HUDEP-2 (cell line): ENCODE results near the gene AOC3.
"Not testable (repeated sequence)": the region's sequence is repeated elsewhere in the genome, so short reads cannot be mapped to it uniquely, and the experiment has no call there.

ENCODE experiments used
- DNase-seq, 76 experiments: peaks; one replicate each; lab custom pipeline; 2025; ENCODE audit not compliant: unreplicated experiment in 76 of 76; lab: John Stamatoyannopoulos, UW

Gene AOC3

DNA sequence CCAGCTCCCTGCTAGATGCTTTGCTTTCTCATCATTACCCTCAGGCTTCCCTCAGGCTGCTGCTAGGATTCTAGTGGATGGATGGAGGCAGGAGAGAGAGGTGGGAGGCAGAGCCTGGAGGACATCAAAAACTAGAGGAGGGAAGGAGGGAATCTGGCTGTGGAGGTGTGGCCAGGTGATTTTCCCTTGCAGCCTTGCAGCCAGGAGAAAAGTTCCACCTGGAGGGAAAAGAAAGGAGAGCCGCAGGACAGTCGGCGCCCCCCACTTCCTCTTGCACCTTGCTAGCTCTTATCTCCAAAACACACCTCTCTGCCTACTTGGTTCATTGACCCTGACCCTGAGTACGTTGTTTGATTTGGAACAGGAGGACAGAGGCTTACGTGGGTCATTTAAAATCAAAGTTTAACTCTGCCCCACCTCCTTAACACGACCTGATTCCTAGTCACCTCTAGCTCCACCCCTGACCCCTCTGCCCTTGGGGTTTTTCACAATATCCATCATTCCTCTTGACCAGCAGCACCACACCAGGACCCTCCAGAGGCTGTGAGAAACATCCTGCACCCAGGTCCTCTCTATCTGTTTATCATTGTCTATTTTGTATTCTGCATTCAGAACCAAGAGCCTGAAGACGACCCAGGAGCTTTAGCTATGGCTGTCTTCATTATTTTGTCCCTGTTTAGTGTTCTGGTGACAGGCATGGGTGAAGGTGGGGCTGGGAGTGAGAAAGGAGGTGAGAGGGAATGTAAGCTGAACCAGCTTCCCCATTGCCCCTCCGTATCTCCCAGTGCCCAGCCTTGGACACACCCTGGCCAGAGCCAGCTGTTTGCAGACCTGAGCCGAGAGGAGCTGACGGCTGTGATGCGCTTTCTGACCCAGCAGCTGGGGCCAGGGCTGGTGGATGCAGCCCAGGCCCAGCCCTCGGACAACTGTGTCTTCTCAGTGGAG lies 15.9 kb downstream of the AOC3 start:
- DNase-seq: no peak

GRCh38 chr17:42867694-42868261 lies 16.8 kb downstream of the AOC3 start:
- DNase-seq: not testable (repeated sequence)

DNA sequence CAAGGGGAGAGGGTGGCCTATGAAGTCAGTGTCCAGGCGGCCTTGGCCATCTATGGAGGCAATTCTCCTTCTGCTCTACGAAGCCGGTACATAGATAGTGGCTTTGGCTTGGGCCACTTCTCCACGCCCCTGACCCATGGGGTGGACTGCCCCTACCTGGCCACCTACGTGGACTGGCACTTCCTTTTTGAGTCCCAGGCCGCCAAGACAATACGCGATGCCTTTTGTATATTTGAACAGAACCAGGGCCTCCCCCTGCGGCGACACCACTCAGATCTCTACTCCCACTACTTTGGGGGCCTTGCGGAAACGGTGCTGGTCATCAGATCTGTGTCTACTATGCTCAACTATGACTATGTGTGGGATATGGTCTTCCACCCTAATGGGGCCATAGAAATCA lies 17.3 kb downstream of the AOC3 start:
- DNase-seq: no peak

DNA sequence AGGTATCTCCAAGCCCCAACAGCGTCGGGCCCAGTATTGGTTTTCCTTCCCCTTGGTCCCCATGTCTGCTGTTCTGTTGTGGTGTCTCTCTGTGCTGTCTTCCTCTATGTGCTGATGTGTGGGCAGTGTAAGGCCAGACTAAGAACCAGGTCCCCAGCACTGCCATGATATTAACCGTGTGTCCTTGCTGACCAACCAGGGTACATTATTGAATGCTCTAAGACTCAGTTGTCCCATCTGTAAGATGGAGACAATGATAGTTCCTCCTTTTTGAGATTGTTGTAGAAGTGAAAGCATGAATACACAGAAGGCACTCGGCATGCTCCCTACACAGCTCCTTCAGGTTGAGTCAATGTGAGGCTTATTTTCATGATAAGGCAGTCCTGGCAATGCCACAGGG lies 20.6 kb downstream of the AOC3 start:
- no peak for DNase-seq

GRCh38 chr17:42872251-42872965 lies 21.4 kb downstream of the AOC3 start:
- DNase-seq: no peak

GRCh38 chr17:42873315-42873714 lies 22.3 kb downstream of the AOC3 start:
- DNase-seq: no peak

- not testable (repeated sequence) for DNase-seq
Observed at GRCh38 chr17:42873932-42874695, 23.1 kb downstream of the AOC3 start.

DNA sequence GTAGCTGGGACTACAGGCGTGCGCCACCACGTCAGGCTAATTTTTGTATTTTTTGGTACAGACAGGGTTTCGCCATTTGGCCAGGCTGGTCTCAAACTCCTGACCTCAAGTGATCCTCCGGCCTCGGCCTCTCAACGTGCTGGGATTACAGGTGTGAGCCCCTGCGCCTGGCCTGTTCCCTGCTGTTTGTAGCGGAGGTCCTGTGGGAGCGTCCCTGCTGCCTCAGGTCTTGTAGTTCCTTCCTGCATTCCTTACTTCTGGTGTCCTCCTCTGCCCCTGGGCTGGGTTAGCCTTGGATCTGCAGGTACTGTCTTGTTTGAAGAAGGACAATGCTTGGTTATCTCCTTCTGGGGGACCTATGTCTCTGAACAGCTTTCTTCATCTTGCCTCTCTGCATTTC lies 26.0 kb downstream of the AOC3 start:
- DNase-seq: no peak

DNA sequence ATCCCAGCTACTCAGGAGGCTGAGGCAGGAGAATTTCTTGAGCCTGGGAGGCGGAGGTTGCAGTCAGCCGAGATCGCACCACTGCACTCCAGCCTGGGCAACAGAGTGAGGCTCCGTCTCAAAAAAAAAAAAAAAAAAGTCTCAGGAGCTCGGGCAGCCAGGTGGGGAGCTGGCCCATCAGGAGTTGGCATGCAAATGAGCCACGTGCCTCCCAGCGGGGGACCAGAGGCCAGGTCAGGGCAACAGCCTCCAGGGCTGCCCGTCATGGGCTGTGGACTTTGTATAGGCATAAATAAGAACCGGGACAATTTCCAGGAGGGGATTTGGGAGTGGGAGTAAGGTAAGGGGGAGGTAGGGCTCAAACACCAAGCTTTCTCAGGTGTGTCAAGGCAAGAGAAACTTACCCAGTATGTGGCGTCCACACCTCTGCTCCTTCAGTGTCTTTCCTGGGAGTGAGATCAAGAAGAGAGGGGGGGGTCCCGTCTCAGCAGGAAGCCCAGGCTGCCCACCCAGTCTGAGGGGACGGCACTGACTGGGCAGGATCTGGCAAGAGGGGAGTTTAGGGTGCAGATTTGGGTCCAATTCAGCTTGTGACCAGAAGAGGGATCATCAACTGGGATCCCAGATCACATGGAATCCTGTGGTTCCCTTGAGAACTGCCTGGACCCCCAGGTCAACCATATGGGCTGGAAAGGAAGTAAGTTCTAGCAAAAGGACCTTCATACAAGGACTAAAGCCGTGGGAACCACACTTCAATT lies 27.3 kb downstream of the AOC3 start:
- DNase-seq: no peak

DNA sequence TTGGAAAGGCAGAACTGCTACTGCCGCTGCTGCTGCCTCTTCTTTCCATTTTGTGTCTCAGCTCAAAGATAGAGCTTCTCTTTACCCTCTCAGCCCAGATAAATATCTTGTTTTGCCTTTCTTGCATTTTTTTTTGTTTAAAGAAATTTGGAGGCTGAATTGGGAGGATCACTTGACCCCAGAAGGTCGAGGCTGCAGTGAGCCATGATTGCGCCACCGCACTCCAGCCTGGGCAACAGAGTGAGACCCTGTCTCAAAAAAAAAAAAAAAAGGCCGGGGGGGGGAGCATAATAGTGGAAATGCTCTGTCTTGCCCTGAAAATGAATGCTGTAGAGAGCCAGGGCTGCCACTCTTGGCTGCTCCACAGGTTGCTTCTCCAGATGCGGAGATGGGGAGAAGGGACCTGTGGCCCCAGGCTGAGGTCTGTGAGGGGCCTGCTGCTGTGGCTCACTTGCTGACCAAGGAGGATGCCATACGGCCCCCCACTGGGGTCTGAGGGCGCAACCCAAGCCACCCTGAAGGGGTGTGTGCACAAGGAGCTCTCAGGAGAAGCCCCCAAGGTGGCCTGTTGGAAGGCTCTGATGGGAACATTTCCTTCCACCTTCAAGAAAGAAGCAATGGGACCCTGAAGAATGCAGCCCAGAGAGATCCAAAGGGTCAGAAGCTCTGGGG lies 28.1 kb downstream of the AOC3 start:
- no peak for DNase-seq

DNA sequence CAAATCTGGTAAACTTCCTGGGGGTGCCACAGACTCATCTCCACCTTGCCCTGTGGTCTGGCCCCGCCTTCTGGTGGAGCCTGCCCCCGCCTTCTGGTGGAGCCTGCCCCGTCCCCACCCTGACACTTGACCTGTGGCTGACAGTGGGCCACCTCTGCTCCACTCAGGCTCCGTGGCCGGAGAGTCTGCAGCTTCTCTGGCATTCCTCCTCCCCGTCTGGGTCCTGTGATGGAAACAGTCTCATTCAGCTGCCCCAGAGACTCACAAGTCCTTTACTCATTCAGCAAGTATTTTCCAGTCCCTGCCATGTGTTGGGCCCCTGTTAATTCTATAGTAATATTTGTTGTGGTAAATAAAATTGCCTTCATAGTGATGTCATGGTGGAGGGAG lies 28.6 kb downstream of the AOC3 start:
- DNase-seq: no peak

DNA sequence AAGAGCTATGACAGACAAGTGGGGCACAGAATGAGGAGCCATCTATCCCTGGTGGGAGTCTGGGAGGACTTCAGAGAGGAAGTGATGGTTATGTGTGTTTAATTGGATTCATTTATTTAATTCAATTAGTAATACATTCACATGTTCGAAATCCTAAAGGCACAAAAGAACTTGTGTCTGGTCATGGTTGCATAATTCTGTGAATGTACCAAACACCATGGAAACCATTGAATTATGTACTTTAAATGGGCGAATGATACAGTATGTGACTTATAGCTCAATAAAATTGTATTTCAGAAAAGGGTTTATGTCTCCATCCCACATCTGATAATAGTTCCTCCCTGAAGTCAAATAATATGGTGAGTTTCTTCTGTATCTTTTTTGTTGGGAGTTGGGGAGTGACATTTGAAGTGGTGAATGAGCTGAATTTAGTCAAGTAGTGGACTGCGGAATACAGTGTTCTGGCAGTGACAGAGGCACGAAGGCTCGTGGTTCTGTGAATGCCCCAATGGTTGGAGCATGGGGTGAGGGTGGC lies 29.8 kb downstream of the AOC3 start:
- DNase-seq: no peak

- DNase-seq: not testable (repeated sequence)
Observed at GRCh38 chr17:42881706-42882105, 30.7 kb downstream of the AOC3 start.

- DNase-seq: no peak
Observed at GRCh38 chr17:42882166-42882565, 31.2 kb downstream of the AOC3 start.

DNA sequence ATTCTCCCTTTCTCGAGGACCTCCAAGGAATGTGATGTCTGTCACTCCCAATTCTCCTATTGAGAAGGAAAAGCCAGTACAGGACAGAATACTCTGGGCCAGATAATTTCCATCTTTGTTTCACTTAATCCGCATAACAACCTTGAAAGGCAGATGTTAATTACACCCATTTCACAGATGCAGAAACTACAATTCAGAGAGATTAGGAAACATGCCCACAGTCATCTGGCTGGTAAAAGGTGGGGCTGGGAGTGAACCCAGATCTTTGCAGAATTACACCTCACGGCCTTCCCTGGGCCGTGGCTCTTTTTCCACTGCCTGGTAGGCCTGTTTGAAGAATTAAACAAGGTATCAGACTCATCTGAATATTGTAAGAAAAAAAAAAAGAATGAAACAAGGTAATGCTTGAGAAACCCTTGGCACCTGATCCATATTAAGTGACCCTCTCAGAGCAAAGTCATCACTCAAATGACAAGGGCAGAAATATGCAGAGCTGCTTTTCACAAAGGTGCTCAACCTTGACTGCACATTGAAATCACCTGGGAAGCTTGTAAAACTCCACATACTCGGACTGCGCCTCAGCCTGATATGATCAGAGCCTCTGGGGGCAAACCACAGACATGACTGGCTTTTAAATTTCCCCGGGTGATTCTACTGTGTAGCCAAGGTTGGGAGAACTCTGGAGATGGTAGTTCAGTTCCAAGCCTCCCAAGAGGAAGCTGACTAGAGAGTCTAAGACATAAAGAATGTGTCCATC lies 33.0 kb downstream of the AOC3 start:
- DNase-seq: no peak

DNA sequence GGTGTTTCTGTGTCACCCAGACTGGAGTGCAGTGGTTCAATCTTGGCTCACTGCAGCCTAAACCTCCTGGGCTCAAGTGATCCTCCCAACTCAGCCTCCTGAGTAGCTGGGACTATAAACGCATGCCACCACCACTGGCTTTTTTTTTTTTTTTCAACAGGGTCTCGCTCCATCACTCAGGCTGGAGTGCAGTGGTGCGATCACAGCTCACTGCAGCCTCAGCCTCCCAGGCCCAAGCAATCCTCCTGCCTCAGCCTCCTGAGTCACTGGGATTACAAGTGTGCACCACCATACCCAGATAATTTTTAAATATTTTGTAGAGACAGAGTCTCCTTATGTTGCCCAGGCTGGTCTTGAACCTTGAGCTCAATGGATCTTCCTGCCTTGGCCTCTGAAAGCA lies 34.8 kb downstream of the AOC3 start:
- DNase-seq: not testable (repeated sequence)

DNA sequence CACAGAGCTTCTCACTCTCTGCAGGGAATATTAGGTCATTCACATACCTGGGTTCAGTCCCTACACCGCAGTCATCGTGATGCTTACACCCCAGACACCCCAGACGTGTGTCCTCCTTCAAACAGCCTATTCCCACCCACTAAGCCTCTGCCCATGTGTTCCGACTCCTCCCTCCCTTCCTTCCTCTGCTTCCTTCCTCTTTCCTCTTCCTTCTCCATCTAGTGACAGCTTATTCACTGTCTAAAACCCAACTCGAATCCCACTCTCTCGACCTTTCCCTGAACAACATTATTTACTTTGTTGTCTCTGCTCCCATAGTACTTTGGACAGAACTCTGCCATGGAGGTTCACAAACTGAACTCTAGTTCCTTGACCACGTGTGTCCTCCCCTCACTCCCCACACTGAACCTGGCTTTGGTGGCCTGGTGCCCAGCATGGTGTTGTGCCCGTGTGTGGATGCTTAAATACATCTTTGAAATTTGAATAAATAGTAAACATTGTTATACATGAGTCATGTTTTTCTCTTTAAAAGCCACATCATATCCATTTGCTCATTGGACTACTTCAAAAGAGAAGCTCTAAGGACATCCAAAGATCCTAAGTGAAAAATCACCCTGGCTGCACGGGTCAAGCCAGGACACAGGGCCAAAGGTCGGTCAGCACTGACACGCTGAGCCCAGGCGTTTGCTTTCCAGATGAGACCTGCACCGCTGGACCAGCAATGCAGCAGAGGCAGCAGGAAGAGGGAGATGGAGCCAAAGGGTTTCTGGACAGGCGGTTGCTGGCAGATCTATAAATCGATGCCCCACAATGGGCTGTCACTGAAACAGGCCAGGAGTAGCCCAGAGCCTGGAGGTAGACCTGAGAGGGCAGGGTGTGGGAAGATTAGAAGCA lies 35.5 kb downstream of the AOC3 start:
- no peak for DNase-seq

GRCh38 chr17:42889809-42890208 lies 38.8 kb downstream of the AOC3 start:
- no peak for DNase-seq
